ENCODE data around the gene DYNC1H1. TPM values are rescaled to one million over a fixed set of nuclear protein-coding genes. Genes with fewer than 3 reads are reported as not detected.
"Not testable (repeated sequence)": the region's sequence is repeated elsewhere in the genome, so short reads cannot be mapped to it uniquely, and the experiment has no call there.

DYNC1H1 gene
- total RNA-seq, 4 donors from 2014 or later, result 386 to 531 (median 472) TPM

DNA sequence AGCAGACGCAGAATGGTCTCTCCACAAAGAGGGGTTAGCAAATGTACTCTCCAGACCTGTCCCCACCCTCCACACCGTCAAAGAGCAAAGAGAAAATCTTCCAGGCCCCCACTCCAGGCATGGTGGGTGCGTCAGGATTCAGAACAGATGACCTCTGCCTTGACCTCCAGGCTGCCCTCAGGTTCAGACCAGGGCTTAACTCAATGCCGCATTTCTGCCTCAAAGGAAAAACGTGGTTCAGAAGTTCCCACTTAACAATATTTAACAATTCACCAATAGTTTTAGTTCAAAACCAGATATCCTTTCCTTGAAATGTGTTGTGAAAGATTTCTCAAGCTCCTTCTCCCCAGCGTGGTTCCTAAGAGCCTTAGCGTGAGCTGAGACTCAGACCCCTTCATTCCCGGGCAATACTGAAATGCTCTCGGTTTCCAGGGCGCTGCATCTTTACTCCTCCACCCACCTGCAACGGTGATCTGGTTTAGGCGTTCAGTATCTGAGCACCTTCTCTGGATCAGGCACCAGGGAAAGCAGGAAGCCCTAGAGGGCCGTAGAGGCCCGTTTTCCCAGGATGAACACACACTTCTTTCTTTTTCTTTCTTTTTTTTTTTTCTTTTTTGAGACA lies 99.5 kb downstream of the DYNC1H1 start:
- Histone ChIP-seq H3K36me3 (no peaks in the 10 kb centered on the region), H3K4me3 (no peak overlapping the region), H3K4me1 (no peaks in the 10 kb centered on the region), H3K27ac (no peak overlapping the region), H3K27me3 (no peaks in the 10 kb centered on the region), H3K9me3 (no peaks in the 10 kb centered on the region)
- TF ChIP-seq POLR2A (IDR thresholded peaks at IDR 0.05) (no peak), CTCF (IDR thresholded peaks at IDR 0.05) (no peak)
- no peak for DNase-seq

DNA sequence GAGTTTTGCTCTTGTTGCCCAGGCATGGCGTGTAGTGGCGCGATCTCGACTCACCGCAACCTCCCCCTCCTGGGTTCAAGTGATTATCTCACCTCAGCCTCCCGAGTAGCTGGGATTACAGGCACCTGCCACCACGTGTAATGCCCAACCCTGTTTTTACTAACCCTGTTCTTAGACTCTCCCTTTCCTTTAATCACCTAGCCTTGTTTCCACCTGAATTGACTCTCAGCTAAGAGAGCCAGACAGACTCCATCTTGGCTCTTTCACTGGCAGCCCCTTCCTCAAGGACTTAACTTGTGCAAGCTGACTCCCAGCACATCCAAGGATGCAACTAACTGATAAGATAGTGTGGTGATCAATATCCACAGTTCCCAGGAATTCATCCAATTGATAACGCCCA lies 100.2 kb downstream of the DYNC1H1 start:
- H3K36me3 ChIP-seq, H3K27me3 ChIP-seq, H3K9me3 ChIP-seq, DNase-seq, H3K27ac ChIP-seq, H3K4me3 ChIP-seq, H3K4me1 ChIP-seq: not testable (repeated sequence)

DNA sequence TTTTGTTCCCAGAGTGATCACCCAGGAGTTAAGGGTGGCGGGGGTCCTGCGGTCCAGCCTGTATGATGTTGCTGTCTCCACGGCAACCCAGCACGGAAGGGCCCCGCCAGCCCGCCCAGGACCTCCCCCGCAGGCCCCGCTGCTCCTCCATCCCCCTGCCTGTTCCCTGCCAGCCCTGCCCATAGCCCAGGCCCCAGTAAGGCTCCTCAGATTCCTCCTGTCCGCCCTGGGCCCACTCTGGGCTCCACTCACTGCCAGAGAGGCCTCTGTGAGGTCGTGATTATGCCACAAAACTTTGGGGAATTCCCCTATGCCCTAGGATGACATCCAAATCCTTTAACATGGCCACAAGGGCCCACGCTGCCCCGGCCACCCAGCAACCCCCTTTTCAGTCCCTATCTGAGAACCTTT lies 101.7 kb downstream of the DYNC1H1 start:
- no peak for TF ChIP-seq POLR2A (IDR thresholded peaks at IDR 0.05)
- no peak for TF ChIP-seq CTCF (IDR thresholded peaks at IDR 0.05)
- Histone ChIP-seq H3K27me3 (no peaks in the 10 kb centered on the region), H3K4me1 (no peaks in the 10 kb centered on the region), H3K36me3 (no peaks in the 10 kb centered on the region), H3K27ac (no peak overlapping the region), H3K4me3 (no peak overlapping the region), H3K9me3 (no peaks in the 10 kb centered on the region)
- no peak for DNase-seq

DNA sequence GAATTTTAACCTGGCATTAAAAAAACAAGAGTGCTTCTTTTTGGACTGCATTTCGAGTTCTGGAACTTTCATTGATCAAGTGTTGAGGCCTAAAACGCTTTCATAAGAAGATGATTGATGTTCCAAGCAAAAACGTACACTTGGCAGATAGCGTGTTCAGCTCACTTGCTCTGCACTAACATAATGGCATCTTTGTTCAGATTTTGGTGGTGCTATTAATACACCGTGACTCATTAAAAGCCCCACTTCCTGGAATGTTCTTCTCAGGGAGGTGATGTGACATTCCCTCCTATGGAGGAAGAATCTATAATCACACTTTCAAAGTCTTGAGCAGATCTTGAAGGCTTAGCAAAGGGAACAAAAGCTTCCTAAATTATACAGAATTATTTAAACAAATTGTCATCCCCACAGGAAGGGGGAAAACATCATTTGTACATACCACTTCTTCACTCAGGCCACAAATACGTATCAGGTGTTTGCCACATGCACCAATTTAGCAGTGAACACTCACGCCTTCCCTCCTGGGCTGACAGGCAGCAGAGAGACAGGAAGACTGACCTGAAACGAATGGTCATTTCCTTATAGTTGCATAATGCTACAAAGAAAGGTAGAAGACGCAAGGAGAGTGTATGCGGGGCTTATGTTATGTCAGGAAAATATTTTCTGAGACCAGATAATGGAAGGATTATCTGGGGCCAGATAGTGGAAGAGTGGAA lies 107.1 kb downstream of the DYNC1H1 start:
- H3K36me3 ChIP-seq, result no peaks in the 10 kb centered on the region
- DNase-seq, result no peak

DNA sequence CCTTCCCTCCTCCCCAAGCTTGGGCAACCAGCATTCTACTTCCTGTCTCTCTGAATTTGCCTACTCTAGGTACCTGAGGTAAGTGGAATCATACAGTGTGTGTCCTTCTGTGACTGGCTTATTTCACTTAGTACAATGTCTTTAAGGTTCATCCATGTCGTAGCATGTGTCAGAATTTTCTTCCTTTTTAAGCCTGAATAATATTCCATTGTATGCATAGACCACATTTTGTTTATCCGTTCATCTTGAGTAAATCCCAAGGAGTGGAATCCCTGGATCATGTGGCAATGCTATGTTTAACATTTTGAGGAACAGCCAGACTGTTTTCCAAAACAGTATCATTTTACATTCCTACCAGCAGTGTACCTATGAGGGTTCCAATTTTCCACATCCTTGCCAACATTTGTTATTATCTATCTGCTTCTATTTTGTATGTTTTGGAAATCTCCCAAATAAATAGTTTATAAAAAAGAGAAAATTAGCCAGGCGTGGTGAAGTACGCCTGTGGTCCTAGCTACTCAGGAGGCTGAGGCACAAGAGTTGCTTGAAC lies 110.1 kb downstream of the DYNC1H1 start:
- no peak for TF ChIP-seq CTCF (IDR thresholded peaks at IDR 0.05)
- no peak overlapping the region for H3K4me3 ChIP-seq
- no peak for DNase-seq
- no peaks in the 10 kb centered on the region for H3K9me3 ChIP-seq
- no peaks in the 10 kb centered on the region for H3K4me1 ChIP-seq
- peaks cover 0 to 21% (median 0%) of the 10 kb centered on the region in 3 donors for H3K36me3 ChIP-seq
- H3K27ac ChIP-seq, result no peak overlapping the region
- H3K27me3 ChIP-seq, result no peaks in the 10 kb centered on the region

More for the DNA sequence above, 107.1 kb downstream of the DYNC1H1 start:
- H3K27me3 ChIP-seq, result no peaks in the 10 kb centered on the region
- H3K9me3 ChIP-seq, result no peaks in the 10 kb centered on the region
- no peaks in the 10 kb centered on the region for H3K4me1 ChIP-seq
- peak overlapping the region in 1 of 4 donors; percentile 9 for H3K27ac ChIP-seq
- H3K4me3 ChIP-seq, result no peak overlapping the region
- TF ChIP-seq POLR2A (IDR thresholded peaks at IDR 0.05) (no peak), CTCF (IDR thresholded peaks at IDR 0.05) (no peak)

DNA sequence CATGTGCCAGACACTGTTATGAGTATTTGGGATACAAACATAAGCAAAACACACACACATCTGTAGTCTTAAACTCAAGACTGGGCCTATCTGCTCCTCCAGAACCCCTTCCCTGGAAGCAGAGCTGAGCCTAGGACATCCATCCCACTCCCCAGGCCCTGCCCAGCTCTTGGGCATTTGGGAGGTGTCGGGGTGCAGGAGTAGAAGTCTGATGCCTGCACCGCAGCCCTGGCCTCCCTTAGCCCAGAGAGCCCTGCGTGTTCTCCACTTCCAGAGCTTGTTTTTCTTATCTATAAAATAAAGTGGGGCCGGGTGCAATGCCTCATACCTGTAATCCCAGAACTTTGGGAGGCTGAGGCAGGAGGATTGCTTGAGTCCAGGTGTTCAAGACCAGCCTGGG lies 110.8 kb downstream of the DYNC1H1 start:
- H3K4me3 ChIP-seq, result no peak overlapping the region
- H3K4me1 ChIP-seq, result no peaks in the 10 kb centered on the region
- H3K27me3 ChIP-seq, result no peaks in the 10 kb centered on the region
- DNase-seq, result no peak
- no peaks in the 10 kb centered on the region for H3K9me3 ChIP-seq
- peaks cover 0 to 27% (median 0%) of the 10 kb centered on the region in 3 donors for H3K36me3 ChIP-seq
- H3K27ac ChIP-seq, result no peak overlapping the region
- TF ChIP-seq POLR2A (IDR thresholded peaks at IDR 0.05), result no peak
- TF ChIP-seq CTCF (IDR thresholded peaks at IDR 0.05), result no peak
